OCI-LY3 (cell line): ENCODE results near the gene CPXM2.

Experiments used
- H2AFZ ChIP-seq: fragments of 200-600, 300-600 bp; shearing (Covaris generic); 2 replicates; pipeline ENCODE4 v1.6.0; 2014; ENCODE audit warnings: antibody characterized with exemption, low read depth, low read length
- H3K27ac ChIP-seq: fragments of 200-600, 300-600 bp; sonication (generic); 2 replicates; pipeline ENCODE4 v1.5.1; 2014; ENCODE audit warnings: mild to moderate bottlenecking, low read length, moderate library complexity, mixed read lengths
- H3K27me3 ChIP-seq: fragments of 200-600, 300-600 bp; sonication (generic); 2 replicates; pipeline ENCODE4 v1.6.1; 2014; ENCODE audit warnings: low read depth, low read length, mixed read lengths
- H3K36me3 ChIP-seq: fragments of 200-600, 300-600 bp; sonication (generic); replicated peaks from 2 replicates; pipeline ENCODE3; 2014; ENCODE audit warnings: low read depth, low read length, mixed read lengths
- H3K4me1 ChIP-seq: fragments of 300-600, 200-600 bp; sonication (generic); 2 replicates; pipeline ENCODE4 v1.6.1; 2014; ENCODE audit warnings: low read length, mixed read lengths
- H3K4me2 ChIP-seq: fragments of 200-600, 300-600 bp; sonication (generic); 2 replicates; pipeline ENCODE4 v1.6.1; 2014; ENCODE audit warnings: low read length, mixed read lengths
- H3K4me3 ChIP-seq: fragments of 300-600, 200-600 bp; sonication (generic); 2 replicates; pipeline ENCODE4 v1.5.1; 2014; ENCODE audit warnings: antibody characterized with exemption, mild to moderate bottlenecking, low read length, moderate library complexity
- H3K79me2 ChIP-seq: fragments of 300-600, 200-600 bp; shearing (Covaris generic); 2 replicates; pipeline ENCODE4 v1.6.1; 2014; ENCODE audit warnings: mild to moderate bottlenecking, low read length, mixed read lengths
- H3K9ac ChIP-seq: fragments of 300-600, 200-600 bp; shearing (Covaris generic); 2 replicates; pipeline ENCODE4 v1.6.0; 2014; ENCODE audit warnings: mild to moderate bottlenecking, low read length, moderate library complexity
- H3K9me3 ChIP-seq: fragments of 200-600, 300-600 bp; shearing (Covaris generic); 2 replicates; pipeline ENCODE4 v1.6.1; 2014; ENCODE audit warnings: low read length, mixed read lengths; ENCODE audit not compliant: insufficient read depth
- H4K20me1 ChIP-seq: fragments of 200-600, 300-600 bp; sonication (generic); 2 replicates; pipeline ENCODE4 v1.6.1; 2016; ENCODE audit warnings: low read length, mixed read lengths; ENCODE audit not compliant: insufficient read depth
- CTCF ChIP-seq: fragments of 200-600, 300-600 bp; sonication (generic); IDR thresholded peaks from 2 replicates; pipeline ENCODE4 v1.5.1; 2014; ENCODE audit warnings: antibody characterized with exemption, low read length, low read depth
- EZH2phosphoT487 ChIP-seq: fragments of 200-600 bp; shearing (Covaris generic); IDR thresholded peaks from 2 replicates; pipeline ENCODE4 v1.6.1; 2018; ENCODE audit warnings: antibody characterized with exemption, mixed run types, low read depth

CPXM2 gene

GRCh38 chr10:123840714-123841113 is 50.9 kb downstream of the CPXM2 start:
- no peaks in the 10 kb centered on the region for H3K79me2 ChIP-seq
- peaks cover 7% of the 10 kb centered on the region; the same call in 1 of the 2 replicates for H3K27me3 ChIP-seq
- H3K4me3 ChIP-seq = no peak overlapping the region
- H3K9ac ChIP-seq = no peak overlapping the region
- H4K20me1 ChIP-seq = no peaks in the 10 kb centered on the region
- H3K27ac ChIP-seq = no peak overlapping the region
- no peaks in the 10 kb centered on the region for H3K9me3 ChIP-seq
- H3K4me2 ChIP-seq = no peak overlapping the region
- no peaks in the 10 kb centered on the region for H3K36me3 ChIP-seq
- H2AFZ ChIP-seq = no peak overlapping the region
- no peak for TF ChIP-seq EZH2phosphoT487
- peaks cover 3% of the 10 kb centered on the region for H3K4me1 ChIP-seq

DNA sequence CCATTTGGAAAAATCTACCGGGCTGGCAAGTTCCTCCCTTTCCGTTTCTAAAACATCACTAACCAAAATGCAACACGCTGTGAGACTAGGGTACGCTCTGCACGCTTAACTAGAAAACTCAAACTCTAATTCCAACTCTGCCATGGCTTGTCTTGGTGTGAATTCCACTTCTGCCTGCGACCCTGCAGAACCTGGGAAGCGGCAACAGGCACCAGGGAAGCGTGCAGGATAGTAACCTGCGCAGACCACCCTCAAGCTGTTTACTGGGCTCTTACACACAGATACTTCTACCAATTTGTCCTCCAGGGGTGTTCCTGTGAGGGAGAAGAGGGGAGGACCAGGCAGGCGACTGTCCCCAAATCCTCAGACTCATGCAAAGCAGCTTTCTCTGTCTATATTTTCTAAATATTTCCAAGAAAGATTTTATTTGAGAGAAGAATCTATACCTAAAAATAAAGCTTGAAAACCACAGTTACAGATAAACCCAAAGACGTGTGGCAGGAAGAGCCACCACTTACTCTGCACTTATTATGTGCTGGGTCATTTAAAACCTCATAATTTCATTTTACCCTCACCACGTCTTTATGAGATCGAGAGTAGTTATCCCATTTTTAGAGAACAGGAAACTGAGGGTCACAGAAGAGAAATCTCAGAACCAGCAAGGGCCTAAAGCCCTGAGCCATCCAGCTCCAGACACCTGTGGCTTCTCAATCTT is 52.9 kb downstream of the CPXM2 start:
- Histone ChIP-seq H4K20me1 (no peaks in the 10 kb centered on the region), H3K9me3 (no peaks in the 10 kb centered on the region), H3K79me2 (no peaks in the 10 kb centered on the region), H3K4me2 (no peak overlapping the region), H3K4me1 (peaks cover 13% of the 10 kb centered on the region), H2AFZ (no peak overlapping the region), H3K4me3 (no peak overlapping the region), H3K9ac (no peak overlapping the region), H3K27ac (no peak overlapping the region), H3K36me3 (no peaks in the 10 kb centered on the region), H3K27me3 (peaks cover 11% of the 10 kb centered on the region; the same call in 1 of the 2 replicates)
- TF ChIP-seq EZH2phosphoT487 (no peak), CTCF (no peak)

DNA sequence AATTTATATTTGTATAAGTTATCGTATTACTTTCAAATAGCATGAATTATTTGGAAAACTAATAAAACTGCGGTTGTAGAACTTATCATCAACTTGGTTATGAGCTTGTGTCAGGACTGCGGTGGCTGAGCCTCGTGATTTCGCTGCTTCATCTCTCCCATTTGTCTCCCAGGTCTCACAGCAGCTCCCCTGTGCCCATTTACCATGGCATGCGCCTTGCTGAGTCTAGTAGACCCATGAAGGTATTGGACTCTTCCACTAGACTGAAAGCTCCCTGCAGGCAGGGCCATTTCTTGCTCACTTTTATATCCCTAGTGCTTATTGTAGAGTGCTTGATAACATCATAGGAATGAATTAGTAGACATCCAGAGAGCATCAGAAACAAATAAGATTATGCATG is 53.9 kb downstream of the CPXM2 start:
- Histone ChIP-seq H3K4me2 (no peak overlapping the region), H3K4me1 (peaks cover 13% of the 10 kb centered on the region), H4K20me1 (no peaks in the 10 kb centered on the region), H3K27me3 (peaks cover 11% of the 10 kb centered on the region; the same call in 1 of the 2 replicates), H3K79me2 (no peaks in the 10 kb centered on the region), H3K9ac (no peak overlapping the region), H3K9me3 (no peaks in the 10 kb centered on the region), H2AFZ (no peak overlapping the region), H3K4me3 (no peak overlapping the region), H3K27ac (no peak overlapping the region), H3K36me3 (no peaks in the 10 kb centered on the region)
- TF ChIP-seq EZH2phosphoT487 = no peak
- TF ChIP-seq CTCF = no peak

GRCh38 chr10:123836418-123837145 is 55.0 kb downstream of the CPXM2 start:
- no peak overlapping the region for H3K9ac ChIP-seq
- H3K36me3 ChIP-seq = no peaks in the 10 kb centered on the region
- H3K4me2 ChIP-seq = no peak overlapping the region
- no peak for TF ChIP-seq EZH2phosphoT487
- TF ChIP-seq CTCF = no peak
- H3K27ac ChIP-seq = no peak overlapping the region
- no peaks in the 10 kb centered on the region for H4K20me1 ChIP-seq
- H3K79me2 ChIP-seq = no peaks in the 10 kb centered on the region
- H3K4me1 ChIP-seq = peaks cover 13% of the 10 kb centered on the region
- no peak overlapping the region for H3K4me3 ChIP-seq
- no peak overlapping the region for H2AFZ ChIP-seq
- H3K27me3 ChIP-seq = peaks cover 11% of the 10 kb centered on the region; the same call in 1 of the 2 replicates
- H3K9me3 ChIP-seq = no peaks in the 10 kb centered on the region
